GM12878 (cell line): ENCODE results near the gene GALNT9. TPM values are rescaled to one million over a fixed set of nuclear protein-coding genes. Genes with fewer than 3 reads are reported as not detected.

Experiments used
- ATAC-seq: fragments of 200-7000 bp; cut with Tn5 transposase; 3 replicates; pipeline ENCODE4 v1.9.1; 2020; ENCODE audit warnings: mild to moderate bottlenecking, moderate library complexity
- BruUV-seq: library from RNA; stranded (reverse); fragments of 400-500 nt; replicated peaks from 2 replicates; lab custom pipeline; 2021; lab: Mats Ljungman, UMichigan
- CTCF ChIA-PET: fragments of 300-600 bp; sonication (Branson Sonifier 250); formaldehyde crosslinking; extraction: SDS; loops from one replicate; lab custom pipeline; 2021; ENCODE audit warnings: inconsistent platforms; lab: Yijun Ruan, JAX
- POLR2A ChIA-PET: fragments of 350-600 bp; formaldehyde crosslinking; extraction: SDS; loops from one replicate; lab custom pipeline; 2021; ENCODE audit warnings: inconsistent platforms; lab: Charles Lee
- RAD21 ChIA-PET: fragments of 300-600 bp; sonication (Branson Sonifier 250); formaldehyde crosslinking; loops from one replicate; lab custom pipeline; 2023; ENCODE audit warnings: antibody characterized with exemption; ENCODE audit not compliant: unreplicated experiment; lab: Charles Lee
- SMC1A ChIA-PET: fragments of 300-600 bp; sonication (Branson Sonifier 250); formaldehyde crosslinking; loops from one replicate; lab custom pipeline; 2023; ENCODE audit not compliant: unreplicated experiment, uncharacterized antibody; lab: Charles Lee
- DNase-seq: peaks from one replicate; pipeline ENCODE4 v3.0.0-alpha.2; 2011; ENCODE audit warnings: low read depth, low spot score
- FAIRE-seq: peaks from 3 replicates; lab custom pipeline; 2011; peaks lifted over from hg19 to GRCh38; lab: Jason Lieb, UNC
- H2AFZ ChIP-seq: 2 replicates; pipeline ENCODE4 v1.6.0; 2011; ENCODE audit warnings: low read depth, low read length, control low read depth; ENCODE audit not compliant: control insufficient read depth
- H3K27ac ChIP-seq: 2 replicates; pipeline ENCODE4 v1.5.1; 2011; ENCODE audit warnings: control low read depth; ENCODE audit not compliant: control insufficient read depth, insufficient read depth
- H3K27me3 ChIP-seq, 2 experiments: replicated peaks in 1 of 2; 2 replicates each; pipeline versions ENCODE4 v1.6.0 to v1.6.1; 2011; ENCODE audit warnings: low read length in 1 of 2; ENCODE audit not compliant: control insufficient read depth in 2 of 2, insufficient read depth in 2 of 2
- H3K36me3 ChIP-seq, 2 experiments: 2 replicates each; pipeline ENCODE4 v1.5.1; 2011; ENCODE audit warnings: low read length in 1 of 2; ENCODE audit not compliant: control insufficient read depth in 2 of 2, insufficient read depth in 2 of 2
- H3K4me1 ChIP-seq: 2 replicates; pipeline ENCODE4 v1.6.1; 2011; ENCODE audit warnings: mild to moderate bottlenecking, low read length, moderate library complexity, mixed read lengths; ENCODE audit not compliant: control insufficient read depth, insufficient read depth
- H3K4me2 ChIP-seq: 2 replicates; pipeline ENCODE4 v1.6.0; 2011; ENCODE audit warnings: control low read depth; ENCODE audit not compliant: control insufficient read depth, insufficient read depth
- H3K4me3 ChIP-seq: fragments of 200-600 bp; sonication (generic); 2 replicates; pipeline ENCODE4 v1.5.1; 2016
- H3K79me2 ChIP-seq: 2 replicates; pipeline ENCODE4 v1.6.0; 2011; ENCODE audit warnings: low read length; ENCODE audit not compliant: control insufficient read depth, insufficient read depth
- H3K9ac ChIP-seq: 2 replicates; pipeline ENCODE4 v1.8.0; 2011; ENCODE audit warnings: low read length, control low read depth, mixed read lengths; ENCODE audit not compliant: control insufficient read depth, insufficient read depth
- H3K9me3 ChIP-seq: replicated peaks from 3 replicates; pipeline ENCODE4 v1.5.1; 2011; ENCODE audit warnings: mild to moderate bottlenecking, low read length; ENCODE audit not compliant: control insufficient read depth, insufficient read depth
- H4K20me1 ChIP-seq: 2 replicates; pipeline ENCODE4 v1.6.0; 2011; ENCODE audit not compliant: control insufficient read depth, insufficient read depth
- EP300 ChIP-seq, 2 experiments: fragments of 150-350 bp in 1 of 2; IDR thresholded peaks; 2 replicates each; pipeline ENCODE4 v1.6.1; 2011 to 2012; ENCODE audit warnings: low read depth in 2 of 2, low read length in 2 of 2, borderline replicate concordance in 1 of 2, improper control_type of control experiment in 1 of 2, inconsistent platforms in 1 of 2; ENCODE audit not compliant: control insufficient read depth in 1 of 2
- MEF2B ChIP-seq: fragments of 450-650 bp; IDR thresholded peaks from 2 replicates; pipeline ENCODE4 v1.6.1; 2018; ENCODE audit warnings: mild to moderate bottlenecking, moderate library complexity; ENCODE audit not compliant: partially characterized antibody, poor library complexity, severe bottlenecking
- MYC ChIP-seq: IDR thresholded peaks from 2 replicates; pipeline ENCODE4 v1.6.1; 2011; ENCODE audit warnings: mild to moderate bottlenecking, low read length, moderate library complexity, inconsistent platforms; ENCODE audit not compliant: insufficient read depth, insufficient replicate concordance, insufficient read length, severe bottlenecking
- NBN ChIP-seq: fragments of 450-650 bp; IDR thresholded peaks from 2 replicates; pipeline ENCODE4 v1.6.1; 2016
- RUNX3 ChIP-seq: IDR thresholded peaks from 2 replicates; pipeline ENCODE4 v1.6.1; 2012; ENCODE audit warnings: low read length, inconsistent platforms
- TCF3 ChIP-seq: IDR thresholded peaks from 2 replicates; pipeline ENCODE4 v1.6.1; 2012; ENCODE audit warnings: low read depth, mild to moderate bottlenecking, low read length, borderline replicate concordance; ENCODE audit not compliant: insufficient read depth
- ZBED1 ChIP-seq: IDR thresholded peaks from 2 replicates; pipeline ENCODE4 v1.6.1; 2016; ENCODE audit warnings: borderline replicate concordance
- ZSCAN29 ChIP-seq: fragments of 450-650 bp; IDR thresholded peaks from 2 replicates; pipeline ENCODE4 v1.6.1; 2017; ENCODE audit warnings: mild to moderate bottlenecking, moderate library complexity
- WGBS: methylation state at CpG from one replicate; pipeline ENCODE4 v1.1.6; 2016; ENCODE audit warnings: low lambda C conversion rate; ENCODE audit not compliant: insufficient replicate concordance, insufficient coverage; ENCODE audit errors: missing lambda C conversion rate; 5-methylcytosine and 5-hydroxymethylcytosine counted together
- in situ Hi-C: fragments of 300-500 bp; cut with MboI; formaldehyde crosslinking; loops from 9 replicates; pipeline ENCODE4 v1.14.3; 2018; ENCODE audit warnings: mixed read lengths
- intact Hi-C: fragments of 100-400 bp; cut with micrococcal nuclease; formaldehyde crosslinking; loops from one replicate; pipeline ENCODE4 v1.14.2; 2022; ENCODE audit not compliant: unreplicated experiment
- polyA plus RNA-seq, 11 experiments: library from polyadenylated mRNA; depleted of rRNA in 4 of 11; unstranded in 6 of 11; stranded (reverse) in 5 of 11; fragments of >200 nt; fragmentation: Nextera tagmentation in 4 of 11; fragmentation: Illumina TruSeq in 1 of 11; extraction: Ambion mirVana in 4 of 11; extraction: Trizol in 1 of 11; gene quantifications; 1 replicate in 1 of 11; 2 replicates in 10 of 11; pipeline versions ENCODE4 v1.2.1 to v1.2.3, GENCODE V29; 2011 to 2016; ENCODE audit warnings: inconsistent platforms in 2 of 11, missing spikeins in 2 of 11, low read depth in 1 of 11
- total RNA-seq, 4 experiments: library from RNA; depleted of rRNA in 3 of 4; stranded (reverse); fragments of >200 nt in 3 of 4; fragmentation: Illumina TruSeq in 1 of 4; extraction: Trizol in 1 of 4; gene quantifications; 2 replicates each; pipeline versions ENCODE4 v1.2.1 to v1.2.3, GENCODE V29; 2013 to 2021
- TF ChIP-seq, protein P1 (sequence below): fragments of 450-650 bp; IDR thresholded peaks from 2 replicates; pipeline ENCODE4 v1.6.1; 2016; ENCODE audit warnings: mild to moderate bottlenecking
- TF ChIP-seq, protein P2 (sequence below): fragments of 450-650 bp; IDR thresholded peaks from 2 replicates; pipeline ENCODE4 v1.6.1; 2016; ENCODE audit warnings: mild to moderate bottlenecking, moderate library complexity, borderline replicate concordance
- TF ChIP-seq, protein P3 (sequence below): IDR thresholded peaks from 2 replicates; pipeline ENCODE4 v1.6.1; 2012; ENCODE audit warnings: low read depth, low read length, improper control_type of control experiment

GALNT9 gene
- total and polyA plus RNA-seq, 10 of the 15 experiments (the other 5 are each of a cell fraction or from before 2014, with no cell fraction given): 0.04 TPM; not detected in 9

DNA sequence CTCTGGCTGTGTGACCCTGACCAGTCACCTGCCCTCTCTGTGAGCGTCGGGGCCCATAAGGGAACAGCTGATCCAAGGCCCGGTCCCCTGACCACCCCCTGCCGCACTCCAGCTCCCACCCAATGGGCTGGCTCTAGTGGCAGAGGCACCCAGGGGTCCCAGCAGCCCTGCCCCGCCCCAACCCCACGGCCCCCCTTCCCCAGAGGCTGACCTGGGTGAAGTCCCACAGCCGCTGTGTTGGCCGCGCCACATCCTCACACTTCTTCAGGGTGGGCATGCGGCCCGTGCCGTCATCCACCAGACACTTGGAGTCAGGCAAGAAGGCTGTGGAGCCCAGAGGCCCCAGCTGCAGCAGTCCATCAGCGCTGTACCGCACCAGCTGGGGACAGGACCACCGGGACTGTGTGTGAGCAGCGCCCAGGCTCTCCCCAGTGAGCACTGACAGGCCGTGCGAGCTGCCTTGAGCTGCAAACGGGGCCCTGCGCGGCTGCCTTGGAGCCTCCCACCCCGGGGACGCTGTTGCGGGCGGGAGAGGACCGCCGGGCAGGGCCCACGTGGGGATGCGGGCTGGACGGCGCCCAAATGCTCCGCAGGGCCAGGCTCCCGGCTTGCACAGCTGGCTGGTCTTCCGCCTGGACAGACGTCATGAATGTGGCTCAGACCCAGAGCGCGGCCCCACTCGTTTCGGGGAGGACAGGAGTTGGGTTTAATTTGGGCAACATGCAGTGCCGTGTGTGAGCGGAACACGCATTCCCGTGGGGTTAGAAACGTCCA is 131.6 kb downstream of the GALNT9 start:
- RAD21 ChIA-PET: no interaction called here
- DNase-seq: no peak
- BruUV-seq: no TSS peak
- TF ChIP-seq, protein P1, sequence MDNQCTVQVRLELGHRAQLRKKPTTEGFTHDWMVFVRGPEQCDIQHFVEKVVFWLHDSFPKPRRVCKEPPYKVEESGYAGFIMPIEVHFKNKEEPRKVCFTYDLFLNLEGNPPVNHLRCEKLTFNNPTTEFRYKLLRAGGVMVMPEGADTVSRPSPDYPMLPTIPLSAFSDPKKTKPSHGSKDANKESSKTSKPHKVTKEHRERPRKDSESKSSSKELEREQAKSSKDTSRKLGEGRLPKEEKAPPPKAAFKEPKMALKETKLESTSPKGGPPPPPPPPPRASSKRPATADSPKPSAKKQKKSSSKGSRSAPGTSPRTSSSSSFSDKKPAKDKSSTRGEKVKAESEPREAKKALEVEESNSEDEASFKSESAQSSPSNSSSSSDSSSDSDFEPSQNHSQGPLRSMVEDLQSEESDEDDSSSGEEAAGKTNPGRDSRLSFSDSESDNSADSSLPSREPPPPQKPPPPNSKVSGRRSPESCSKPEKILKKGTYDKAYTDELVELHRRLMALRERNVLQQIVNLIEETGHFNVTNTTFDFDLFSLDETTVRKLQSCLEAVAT: no peak
- TF ChIP-seq, protein P2, sequence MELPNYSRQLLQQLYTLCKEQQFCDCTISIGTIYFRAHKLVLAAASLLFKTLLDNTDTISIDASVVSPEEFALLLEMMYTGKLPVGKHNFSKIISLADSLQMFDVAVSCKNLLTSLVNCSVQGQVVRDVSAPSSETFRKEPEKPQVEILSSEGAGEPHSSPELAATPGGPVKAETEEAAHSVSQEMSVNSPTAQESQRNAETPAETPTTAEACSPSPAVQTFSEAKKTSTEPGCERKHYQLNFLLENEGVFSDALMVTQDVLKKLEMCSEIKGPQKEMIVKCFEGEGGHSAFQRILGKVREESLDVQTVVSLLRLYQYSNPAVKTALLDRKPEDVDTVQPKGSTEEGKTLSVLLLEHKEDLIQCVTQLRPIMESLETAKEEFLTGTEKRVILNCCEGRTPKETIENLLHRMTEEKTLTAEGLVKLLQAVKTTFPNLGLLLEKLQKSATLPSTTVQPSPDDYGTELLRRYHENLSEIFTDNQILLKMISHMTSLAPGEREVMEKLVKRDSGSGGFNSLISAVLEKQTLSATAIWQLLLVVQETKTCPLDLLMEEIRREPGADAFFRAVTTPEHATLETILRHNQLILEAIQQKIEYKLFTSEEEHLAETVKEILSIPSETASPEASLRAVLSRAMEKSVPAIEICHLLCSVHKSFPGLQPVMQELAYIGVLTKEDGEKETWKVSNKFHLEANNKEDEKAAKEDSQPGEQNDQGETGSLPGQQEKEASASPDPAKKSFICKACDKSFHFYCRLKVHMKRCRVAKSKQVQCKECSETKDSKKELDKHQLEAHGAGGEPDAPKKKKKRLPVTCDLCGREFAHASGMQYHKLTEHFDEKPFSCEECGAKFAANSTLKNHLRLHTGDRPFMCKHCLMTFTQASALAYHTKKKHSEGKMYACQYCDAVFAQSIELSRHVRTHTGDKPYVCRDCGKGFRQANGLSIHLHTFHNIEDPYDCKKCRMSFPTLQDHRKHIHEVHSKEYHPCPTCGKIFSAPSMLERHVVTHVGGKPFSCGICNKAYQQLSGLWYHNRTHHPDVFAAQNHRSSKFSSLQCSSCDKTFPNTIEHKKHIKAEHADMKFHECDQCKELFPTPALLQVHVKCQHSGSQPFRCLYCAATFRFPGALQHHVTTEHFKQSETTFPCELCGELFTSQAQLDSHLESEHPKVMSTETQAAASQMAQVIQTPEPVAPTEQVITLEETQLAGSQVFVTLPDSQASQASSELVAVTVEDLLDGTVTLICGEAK: no peak
- TF ChIP-seq ZSCAN29 (no peak), MYC (no peak), NBN (no peak), ZBED1 (no peak), MEF2B (no peak), EP300 (IDR thresholded peaks at IDR 0.05; ENCODE audit: borderline replicate concordance in 1 of 2, control insufficient read depth in 1 of 2, low read depth in 2 of 2, low read length in 2 of 2) (no peak), TCF3 (no peak), RUNX3 (no peak)
- TF ChIP-seq, protein P3, sequence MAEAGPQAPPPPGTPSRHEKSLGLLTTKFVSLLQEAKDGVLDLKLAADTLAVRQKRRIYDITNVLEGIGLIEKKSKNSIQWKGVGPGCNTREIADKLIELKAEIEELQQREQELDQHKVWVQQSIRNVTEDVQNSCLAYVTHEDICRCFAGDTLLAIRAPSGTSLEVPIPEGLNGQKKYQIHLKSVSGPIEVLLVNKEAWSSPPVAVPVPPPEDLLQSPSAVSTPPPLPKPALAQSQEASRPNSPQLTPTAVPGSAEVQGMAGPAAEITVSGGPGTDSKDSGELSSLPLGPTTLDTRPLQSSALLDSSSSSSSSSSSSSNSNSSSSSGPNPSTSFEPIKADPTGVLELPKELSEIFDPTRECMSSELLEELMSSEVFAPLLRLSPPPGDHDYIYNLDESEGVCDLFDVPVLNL: no peak
- TF ChIP-seq, all 136 proteins: peak for 0
- Histone ChIP-seq H3K27ac (no peak overlapping the region), H3K4me3 (no peak overlapping the region), H3K4me1 (no peaks in the 10 kb centered on the region), H3K79me2 (no peaks in the 10 kb centered on the region), H3K27me3 (no peaks in the 10 kb centered on the region), H3K36me3 (no peaks in the 10 kb centered on the region), H3K9me3 (peaks cover 2% of the 10 kb centered on the region; the same call in 2 of the 3 replicates), H4K20me1 (no peaks in the 10 kb centered on the region), H2AFZ (no peak overlapping the region), H3K4me2 (no peak overlapping the region), H3K9ac (no peak overlapping the region)
- intact Hi-C loops: no loop called here
- FAIRE-seq: no peak
- SMC1A ChIA-PET: no interaction called here
- CTCF ChIA-PET: no interaction called here
- 57% methylated on average over 35 of the region's 44 CpGs for WGBS
- POLR2A ChIA-PET: no interaction called here
- in situ Hi-C loops: no loop called here
- ATAC-seq: no peak
